OCI-LY1 (cell line): ENCODE measurements around the gene SCN5A.

Source experiments
- H2AFZ ChIP-seq: fragments of 200-600 bp; sonication (generic), shearing (Covaris generic); 2 replicates; pipeline ENCODE4 v1.6.0; 2014; ENCODE audit warnings: antibody characterized with exemption, mild to moderate bottlenecking, low read length
- H3F3A ChIP-seq: fragments of 200-600 bp; sonication (generic), shearing (Covaris generic); 2 replicates; pipeline ENCODE4 v1.6.0; 2014; ENCODE audit warnings: mild to moderate bottlenecking, antibody characterized with exemption, low read length, moderate library complexity; ENCODE audit not compliant: insufficient read depth
- H3K27ac ChIP-seq: fragments of 200-600 bp; sonication (generic); 2 replicates; pipeline ENCODE4 v1.5.1; 2014; ENCODE audit warnings: low read length, mixed run types, mild to moderate bottlenecking, low read depth; ENCODE audit not compliant: poor library complexity, severe bottlenecking
- H3K27me3 ChIP-seq: fragments of 200-600 bp; sonication (generic); 2 replicates; pipeline ENCODE4 v1.6.0; 2014; ENCODE audit warnings: antibody characterized with exemption, mild to moderate bottlenecking, low read length, moderate library complexity; ENCODE audit not compliant: insufficient read depth
- H3K36me3 ChIP-seq: fragments of 200-600 bp; sonication (generic); 2 replicates; pipeline ENCODE4 v1.6.1; 2014; ENCODE audit warnings: mild to moderate bottlenecking, antibody characterized with exemption, low read length, moderate library complexity, mixed read lengths; ENCODE audit not compliant: insufficient read depth
- H3K4me1 ChIP-seq: fragments of 200-600 bp; sonication (generic); 2 replicates; pipeline ENCODE4 v1.5.1; 2014; ENCODE audit warnings: mild to moderate bottlenecking, low read length, moderate library complexity; ENCODE audit not compliant: insufficient read depth, severe bottlenecking
- H3K4me2 ChIP-seq: fragments of 200-600 bp; sonication (generic), shearing (Covaris generic); 2 replicates; pipeline ENCODE4 v1.6.1; 2014; ENCODE audit warnings: low read length
- H3K4me3 ChIP-seq: fragments of 200-600 bp; sonication (generic); 2 replicates; pipeline ENCODE4 v1.5.1; 2014; ENCODE audit warnings: low read length, low read depth, mild to moderate bottlenecking, mixed read lengths; ENCODE audit not compliant: poor library complexity, severe bottlenecking
- H3K79me2 ChIP-seq: fragments of 200-600 bp; shearing (Covaris generic); 2 replicates; pipeline ENCODE4 v1.6.1; 2016; ENCODE audit warnings: mixed run types, low read length, mixed read lengths; ENCODE audit not compliant: insufficient read depth
- H3K9ac ChIP-seq: fragments of 200-600 bp; sonication (generic), shearing (Covaris generic); 2 replicates; pipeline ENCODE4 v1.6.1; 2014; ENCODE audit warnings: mild to moderate bottlenecking, low read length, mixed read lengths
- H3K9me2 ChIP-seq: fragments of 200-600 bp; sonication (generic), shearing (Covaris generic); 2 replicates; pipeline ENCODE4 v1.6.1; 2014; ENCODE audit warnings: low read depth, mild to moderate bottlenecking, low read length, mixed read lengths
- H3K9me3 ChIP-seq: fragments of 200-600 bp; shearing (Covaris generic); 2 replicates; pipeline ENCODE4 v1.6.1; 2014; ENCODE audit warnings: low read length, mixed read lengths
- H4K20me1 ChIP-seq: fragments of 200-600 bp; sonication (generic), shearing (Covaris generic); 2 replicates; pipeline ENCODE4 v1.6.0; 2016; ENCODE audit warnings: mild to moderate bottlenecking, low read length; ENCODE audit not compliant: insufficient read depth
- CTCF ChIP-seq: fragments of 200-600 bp; sonication (generic), shearing (Covaris generic); IDR thresholded peaks from 2 replicates; pipeline ENCODE4 v1.5.1; 2017; ENCODE audit warnings: mild to moderate bottlenecking, antibody characterized with exemption, low read length, moderate library complexity, mixed read lengths
- EZH2 ChIP-seq: fragments of 200-600 bp; sonication (generic), shearing (Covaris generic); IDR thresholded peaks from 2 replicates; pipeline ENCODE4 v1.8.0; 2017; ENCODE audit warnings: borderline replicate concordance, mixed run types, mild to moderate bottlenecking, antibody characterized with exemption, low read length, moderate library complexity, mixed read lengths

The SCN5A gene

GRCh38 chr3:38608086-38608775 is 41.3 kb downstream of the SCN5A start:
- no peak overlapping the region for H3K4me2 ChIP-seq
- H4K20me1 ChIP-seq = no peaks in the 10 kb centered on the region
- no peaks in the 10 kb centered on the region for H3K79me2 ChIP-seq
- no peak overlapping the region for H3K4me3 ChIP-seq
- H3K4me1 ChIP-seq = no peaks in the 10 kb centered on the region
- no peak overlapping the region for H3K27ac ChIP-seq
- H3K27me3 ChIP-seq = no peaks in the 10 kb centered on the region; the same call in 1 of the 2 replicates
- TF ChIP-seq CTCF (no peak), EZH2 (no peak)
- H3K9me2 ChIP-seq = no peaks in the 10 kb centered on the region
- H3K36me3 ChIP-seq = no peaks in the 10 kb centered on the region
- H2AFZ ChIP-seq = no peak overlapping the region
- H3F3A ChIP-seq = no peaks in the 10 kb centered on the region
- no peak overlapping the region for H3K9ac ChIP-seq
- H3K9me3 ChIP-seq = no peaks in the 10 kb centered on the region

- TF ChIP-seq EZH2 = no peak
- TF ChIP-seq CTCF = no peak
- no peaks in the 10 kb centered on the region for H3K4me1 ChIP-seq
- no peak overlapping the region for H3K27ac ChIP-seq
- H3K9me3 ChIP-seq = no peaks in the 10 kb centered on the region
- H3K79me2 ChIP-seq = no peaks in the 10 kb centered on the region
- H3K9ac ChIP-seq = no peak overlapping the region
- no peaks in the 10 kb centered on the region for H3K36me3 ChIP-seq
- no peak overlapping the region for H3K4me3 ChIP-seq
- H4K20me1 ChIP-seq = no peaks in the 10 kb centered on the region
- H3K27me3 ChIP-seq = no peaks in the 10 kb centered on the region; the same call in 1 of the 2 replicates
- H3K9me2 ChIP-seq = no peaks in the 10 kb centered on the region
- no peak overlapping the region for H3K4me2 ChIP-seq
- no peak overlapping the region for H2AFZ ChIP-seq
- H3F3A ChIP-seq = no peaks in the 10 kb centered on the region
These were observed 42.9 kb downstream of the SCN5A start for GRCh38 chr3:38606561-38606960.

GRCh38 chr3:38605981-38606380 is 43.5 kb downstream of the SCN5A start:
- no peaks in the 10 kb centered on the region for H3K79me2 ChIP-seq
- H3K4me2 ChIP-seq = no peak overlapping the region
- no peaks in the 10 kb centered on the region for H3K9me3 ChIP-seq
- no peak overlapping the region for H3K27ac ChIP-seq
- H3K27me3 ChIP-seq = no peaks in the 10 kb centered on the region; the same call in 1 of the 2 replicates
- TF ChIP-seq EZH2 = no peak
- no peak for TF ChIP-seq CTCF
- no peaks in the 10 kb centered on the region for H3F3A ChIP-seq
- H3K9me2 ChIP-seq = no peaks in the 10 kb centered on the region
- no peak overlapping the region for H3K4me3 ChIP-seq
- H3K36me3 ChIP-seq = no peaks in the 10 kb centered on the region
- H2AFZ ChIP-seq = no peak overlapping the region
- H4K20me1 ChIP-seq = no peaks in the 10 kb centered on the region
- H3K4me1 ChIP-seq = no peaks in the 10 kb centered on the region
- no peak overlapping the region for H3K9ac ChIP-seq
